ENCODE data around the gene CGB3. TPM values are rescaled to one million over a fixed set of nuclear protein-coding genes. Genes with fewer than 3 reads are reported as not detected.

Gene CGB3
- polyA plus RNA-seq, 1 donor (not counting 4 experiments of a cell fraction or from before 2014, with no cell fraction given) = not detected

- DNase-seq (ENCODE audit: low read depth, low spot score) (no peak), FAIRE-seq (no peak)
- H3K9ac ChIP-seq (ENCODE audit: control insufficient read depth, extremely low read depth, insufficient read depth, low read length) = peak within 1 kb of the TSS; percentile 70
- H3K36me3 ChIP-seq (ENCODE audit: control insufficient read depth in 2 of 2, extremely low read depth in 1 of 2, insufficient read depth in 2 of 2, low read length in 2 of 2) = peaks cover 3 to 4% of the 10 kb centered on the region in 2 experiments
- dilution Hi-C loops (cut with MboI; ENCODE audit: extremely low pct_ligation_motif_present, low sequenced_read_pairs) = no loop called here
- H3K27ac ChIP-seq (ENCODE audit: control insufficient read depth, insufficient read depth, low read length) = peak within 1 kb of the TSS; percentile 80
- peaks cover 12% of the 10 kb centered on the region for H3K4me1 ChIP-seq (ENCODE audit: control insufficient read depth, extremely low read depth, insufficient read depth, low read length)
- peak within 1 kb of the TSS; percentile 84 for H3K4me2 ChIP-seq (ENCODE audit: control insufficient read depth, extremely low read depth, insufficient read depth, low read depth, low read length)
- H3K9me3 ChIP-seq (ENCODE audit: control insufficient read depth, low read depth, low read length) = no peaks in the 10 kb centered on the region
- H3K9me1 ChIP-seq (ENCODE audit: control insufficient read depth, extremely low read depth, insufficient read depth, low read length) = peaks cover 2% of the 10 kb centered on the region
- TF ChIP-seq CTCF (optimal IDR thresholded peaks at IDR 0.05 in 1 of 3, IDR thresholded peaks at IDR 0.05 in 1 of 3, conservative IDR thresholded peaks at IDR 0.05 in 1 of 3; ENCODE audit: extremely low read depth in 1 of 3, insufficient read depth in 2 of 3, low read length in 3 of 3) (peak in 2 of 3 experiments; percentile 7 to 54), EZH2 (IDR thresholded peaks at IDR 0.05; ENCODE audit: low read length) (no peak)
- H3K79me2 ChIP-seq (ENCODE audit: control insufficient read depth, insufficient read depth, low read length) = no peaks in the 10 kb centered on the region
- H2AFZ ChIP-seq (ENCODE audit: control insufficient read depth, low read length) = no peak within 1 kb of the TSS
- peaks cover 19% of the 10 kb centered on the region for H3K27me3 ChIP-seq (ENCODE audit: control insufficient read depth, extremely low read depth, insufficient read depth, low read length)
- H4K20me1 ChIP-seq (ENCODE audit: control insufficient read depth, extremely low read depth, insufficient read depth, low read length) = no peaks in the 10 kb centered on the region
- H3K4me3 ChIP-seq (ENCODE audit: control insufficient read depth in 2 of 3, extremely low read depth in 1 of 3, insufficient read depth in 2 of 3, low read depth in 1 of 3, low read length in 3 of 3) = peak within 1 kb of the TSS; percentile 56 to 85 (median 71)
Observed at GRCh38 chr19:49064768-49065611, 40.9 kb upstream of the CGB3 start, which contains the start of gene NTF4. NTF4 (minus strand) TSS chr19:49064818; CDS start chr19:49061997, 2,821 bp downstream.

GRCh38 chr19:49064029-49064629 lies 40.0 kb upstream of the CGB3 start:
- Histone ChIP-seq H3K4me3 (ENCODE audit: control insufficient read depth in 2 of 3, extremely low read depth in 1 of 3, insufficient read depth in 2 of 3, low read depth in 1 of 3, low read length in 3 of 3) (peak overlapping the region; percentile 56 to 85 (median 71)), H4K20me1 (ENCODE audit: control insufficient read depth, extremely low read depth, insufficient read depth, low read length) (no peaks in the 10 kb centered on the region), H3K4me1 (ENCODE audit: control insufficient read depth, extremely low read depth, insufficient read depth, low read length) (peaks cover 12% of the 10 kb centered on the region), H3K4me2 (ENCODE audit: control insufficient read depth, extremely low read depth, insufficient read depth, low read depth, low read length) (peak overlapping the region; percentile 84), H3K9ac (ENCODE audit: control insufficient read depth, extremely low read depth, insufficient read depth, low read length) (peak overlapping the region; percentile 70), H3K9me1 (ENCODE audit: control insufficient read depth, extremely low read depth, insufficient read depth, low read length) (peaks cover 2% of the 10 kb centered on the region), H3K27me3 (ENCODE audit: control insufficient read depth, extremely low read depth, insufficient read depth, low read length) (peaks cover 18% of the 10 kb centered on the region), H3K36me3 (ENCODE audit: control insufficient read depth in 2 of 2, extremely low read depth in 1 of 2, insufficient read depth in 2 of 2, low read length in 2 of 2) (peaks cover 3 to 4% of the 10 kb centered on the region in 2 experiments), H3K79me2 (ENCODE audit: control insufficient read depth, insufficient read depth, low read length) (no peaks in the 10 kb centered on the region), H2AFZ (ENCODE audit: control insufficient read depth, low read length) (no peak overlapping the region), H3K9me3 (ENCODE audit: control insufficient read depth, low read depth, low read length) (no peaks in the 10 kb centered on the region), H3K27ac (ENCODE audit: control insufficient read depth, insufficient read depth, low read length) (peak overlapping the region; percentile 80)
- dilution Hi-C loops (cut with MboI; ENCODE audit: extremely low pct_ligation_motif_present, low sequenced_read_pairs) = no loop called here
- no peak for TF ChIP-seq EZH2 (IDR thresholded peaks at IDR 0.05; ENCODE audit: low read length)
- DNase-seq (ENCODE audit: low read depth, low spot score) (no peak), FAIRE-seq (peak; percentile 89)

Measured in keratinocyte (primary cell).